Measurements from ENCODE around the gene OR8K3. TPM values are rescaled to one million over a fixed set of nuclear protein-coding genes. Genes with fewer than 3 reads are reported as not detected.

OR8K3 gene
- total RNA-seq, 1 experiment from 2014 or later: not detected

DNA sequence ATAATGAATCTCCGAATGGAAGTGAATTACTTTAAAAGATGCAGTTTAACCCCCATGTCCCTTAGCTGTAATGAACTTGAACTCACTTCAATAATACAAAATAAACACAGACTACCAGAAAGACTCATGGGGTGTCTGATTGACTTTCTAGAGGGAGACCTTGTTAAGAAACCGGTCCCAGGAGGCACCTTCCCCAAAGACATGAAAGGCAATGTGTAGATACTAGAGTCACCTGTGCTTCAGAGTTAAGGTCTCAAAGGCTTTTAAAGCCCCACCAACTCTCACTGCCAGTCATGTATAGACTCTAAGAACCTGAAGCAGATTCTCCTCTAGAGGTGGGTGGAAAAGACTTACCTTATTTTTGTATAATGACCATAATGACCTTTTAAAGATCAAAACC lies 39.0 kb downstream of the OR8K3 start, which contains the start of gene OR8J1:
TSS of gene OR8J1 (plus strand) at position 301 of the 400 bp plus-strand sequence. CDS start 5,956 bp downstream, outside the sequence.
- in situ Hi-C loops (cut with HindIII; ENCODE audit: low pct_unique_long_range_greater_than_20kb, low sequenced_read_pairs): no loop called here
- H3K36me3 ChIP-seq (ENCODE audit: control insufficient read depth, insufficient read depth, low read length): no peaks in the 10 kb centered on the region
- intact Hi-C loops (cut with micrococcal nuclease; ENCODE audit: unreplicated experiment): no loop called here
- H3K4me3 ChIP-seq (ENCODE audit: low read depth in 2 of 2, low read length in 2 of 2): no peak within 1 kb of the TSS
- no peaks in the 10 kb centered on the region for H3K9me3 ChIP-seq (ENCODE audit: control insufficient read depth, insufficient read depth, low read depth, low read length)
- no TSS peak for BruUV-seq (replicated peaks)
- DNase-seq (ENCODE audit: low read depth, low spot score) (no peak), ATAC-seq (no peak)
- POLR2A ChIA-PET: no interaction called here
- H3K4me1 ChIP-seq (ENCODE audit: control insufficient read depth, insufficient read depth, low read length): no peaks in the 10 kb centered on the region
- CTCF ChIA-PET: interaction anchor here (0.5 kb wide), 1 partner anchor 932 kb away, joined by 5 read pairs; no protein-coding TSS in a partner anchor
- H3K27ac ChIP-seq (ENCODE audit: low read length): no peak within 1 kb of the TSS
- no peak for TF ChIP-seq TCF7L2 (IDR thresholded peaks at IDR 0.05; ENCODE audit: low read depth, low read length)
- no peak for TF ChIP-seq SIN3A (IDR thresholded peaks at IDR 0.05; ENCODE audit: borderline replicate concordance, insufficient read depth, low read depth, low read length)
- no peak for TF ChIP-seq POLR2AphosphoS5 (IDR thresholded peaks at IDR 0.05; ENCODE audit: low read depth, low read length)
- TF ChIP-seq, protein P1, sequence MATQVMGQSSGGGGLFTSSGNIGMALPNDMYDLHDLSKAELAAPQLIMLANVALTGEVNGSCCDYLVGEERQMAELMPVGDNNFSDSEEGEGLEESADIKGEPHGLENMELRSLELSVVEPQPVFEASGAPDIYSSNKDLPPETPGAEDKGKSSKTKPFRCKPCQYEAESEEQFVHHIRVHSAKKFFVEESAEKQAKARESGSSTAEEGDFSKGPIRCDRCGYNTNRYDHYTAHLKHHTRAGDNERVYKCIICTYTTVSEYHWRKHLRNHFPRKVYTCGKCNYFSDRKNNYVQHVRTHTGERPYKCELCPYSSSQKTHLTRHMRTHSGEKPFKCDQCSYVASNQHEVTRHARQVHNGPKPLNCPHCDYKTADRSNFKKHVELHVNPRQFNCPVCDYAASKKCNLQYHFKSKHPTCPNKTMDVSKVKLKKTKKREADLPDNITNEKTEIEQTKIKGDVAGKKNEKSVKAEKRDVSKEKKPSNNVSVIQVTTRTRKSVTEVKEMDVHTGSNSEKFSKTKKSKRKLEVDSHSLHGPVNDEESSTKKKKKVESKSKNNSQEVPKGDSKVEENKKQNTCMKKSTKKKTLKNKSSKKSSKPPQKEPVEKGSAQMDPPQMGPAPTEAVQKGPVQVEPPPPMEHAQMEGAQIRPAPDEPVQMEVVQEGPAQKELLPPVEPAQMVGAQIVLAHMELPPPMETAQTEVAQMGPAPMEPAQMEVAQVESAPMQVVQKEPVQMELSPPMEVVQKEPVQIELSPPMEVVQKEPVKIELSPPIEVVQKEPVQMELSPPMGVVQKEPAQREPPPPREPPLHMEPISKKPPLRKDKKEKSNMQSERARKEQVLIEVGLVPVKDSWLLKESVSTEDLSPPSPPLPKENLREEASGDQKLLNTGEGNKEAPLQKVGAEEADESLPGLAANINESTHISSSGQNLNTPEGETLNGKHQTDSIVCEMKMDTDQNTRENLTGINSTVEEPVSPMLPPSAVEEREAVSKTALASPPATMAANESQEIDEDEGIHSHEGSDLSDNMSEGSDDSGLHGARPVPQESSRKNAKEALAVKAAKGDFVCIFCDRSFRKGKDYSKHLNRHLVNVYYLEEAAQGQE (IDR thresholded peaks at IDR 0.05; ENCODE audit: insufficient read depth in 1 of 2, low read depth in 2 of 2, low read length in 1 of 2): no peak
- TF ChIP-seq, protein P2, sequence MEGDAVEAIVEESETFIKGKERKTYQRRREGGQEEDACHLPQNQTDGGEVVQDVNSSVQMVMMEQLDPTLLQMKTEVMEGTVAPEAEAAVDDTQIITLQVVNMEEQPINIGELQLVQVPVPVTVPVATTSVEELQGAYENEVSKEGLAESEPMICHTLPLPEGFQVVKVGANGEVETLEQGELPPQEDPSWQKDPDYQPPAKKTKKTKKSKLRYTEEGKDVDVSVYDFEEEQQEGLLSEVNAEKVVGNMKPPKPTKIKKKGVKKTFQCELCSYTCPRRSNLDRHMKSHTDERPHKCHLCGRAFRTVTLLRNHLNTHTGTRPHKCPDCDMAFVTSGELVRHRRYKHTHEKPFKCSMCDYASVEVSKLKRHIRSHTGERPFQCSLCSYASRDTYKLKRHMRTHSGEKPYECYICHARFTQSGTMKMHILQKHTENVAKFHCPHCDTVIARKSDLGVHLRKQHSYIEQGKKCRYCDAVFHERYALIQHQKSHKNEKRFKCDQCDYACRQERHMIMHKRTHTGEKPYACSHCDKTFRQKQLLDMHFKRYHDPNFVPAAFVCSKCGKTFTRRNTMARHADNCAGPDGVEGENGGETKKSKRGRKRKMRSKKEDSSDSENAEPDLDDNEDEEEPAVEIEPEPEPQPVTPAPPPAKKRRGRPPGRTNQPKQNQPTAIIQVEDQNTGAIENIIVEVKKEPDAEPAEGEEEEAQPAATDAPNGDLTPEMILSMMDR (IDR thresholded peaks at IDR 0.05): no peak
- no peaks in the 10 kb centered on the region for H3K27me3 ChIP-seq (ENCODE audit: control insufficient read depth, insufficient read depth, low read length)

Other genes starting within 250 kb of the OR8K3 start
- gene OR8I2, start 221.8 kb upstream of the OR8K3 start, total RNA-seq (2021; ENCODE audit: unreplicated experiment): not detected
- not detected for gene OR8H2, start 211.5 kb upstream of the OR8K3 start, total RNA-seq (2021; ENCODE audit: unreplicated experiment)
- not detected for gene OR8H3, start 192.8 kb upstream of the OR8K3 start, total RNA-seq (2021; ENCODE audit: unreplicated experiment)
- gene OR8J3, start 174.9 kb upstream of the OR8K3 start, total RNA-seq (2021; ENCODE audit: unreplicated experiment): not detected
- not detected for gene OR8K5, start 154.8 kb upstream of the OR8K3 start, total RNA-seq (2021; ENCODE audit: unreplicated experiment)
- not detected for gene OR5J2, start 138.5 kb upstream of the OR8K3 start, total RNA-seq (2021; ENCODE audit: unreplicated experiment)
- gene OR5T2, start 80.9 kb upstream of the OR8K3 start, total RNA-seq (2021; ENCODE audit: unreplicated experiment): not detected
- not detected for gene OR5T3, start 62.9 kb upstream of the OR8K3 start, total RNA-seq (2021; ENCODE audit: unreplicated experiment)
- not detected for gene OR5T1, start 41.0 kb upstream of the OR8K3 start, total RNA-seq (2021; ENCODE audit: unreplicated experiment)
- not detected for gene OR8H1, start 22.9 kb upstream of the OR8K3 start, total RNA-seq (2021; ENCODE audit: unreplicated experiment)
- not detected for gene OR8K1, start 30.9 kb downstream of the OR8K3 start, total RNA-seq (2021; ENCODE audit: unreplicated experiment)
- not detected for gene OR8J1, start 39.1 kb downstream of the OR8K3 start, total RNA-seq (2021; ENCODE audit: unreplicated experiment)
- gene OR8U1, start 60.5 kb downstream of the OR8K3 start, total RNA-seq (2021; ENCODE audit: unreplicated experiment): not detected
- not detected for gene OR5AL1, start 97.6 kb downstream of the OR8K3 start, total RNA-seq (2021; ENCODE audit: unreplicated experiment)
- not detected for gene OR5M3, start 158.2 kb downstream of the OR8K3 start, total RNA-seq (2021; ENCODE audit: unreplicated experiment)
- not detected for gene OR5M8, start 176.2 kb downstream of the OR8K3 start, total RNA-seq (2021; ENCODE audit: unreplicated experiment)
- not detected for gene OR5M11, start 228.1 kb downstream of the OR8K3 start, total RNA-seq (2021; ENCODE audit: unreplicated experiment)